Mesenchymal stem cell (in vitro differentiated cells and primary cell): Measurements from ENCODE around the gene TOM1L2.

Experiments used
- DNase-seq: peaks from one replicate; pipeline ENCODE4 v3.0.0-alpha.2; 2013
- H2AFZ ChIP-seq: one replicate; pipeline ENCODE4 v1.6.1; 2013; ENCODE audit warnings: low read depth, mild to moderate bottlenecking, control low read depth, inconsistent platforms, low read length, moderate library complexity
- H2AK5ac ChIP-seq: 2 replicates; pipeline ENCODE4 v1.6.1; 2013; ENCODE audit warnings: low read length, moderate library complexity, mild to moderate bottlenecking, inconsistent platforms; ENCODE audit not compliant: severe bottlenecking
- H2BK120ac ChIP-seq: one replicate; pipeline ENCODE4 v1.6.1; 2013; ENCODE audit warnings: low read depth, mild to moderate bottlenecking, inconsistent platforms, low read length, moderate library complexity
- H2BK12ac ChIP-seq, 2 experiments: one replicate each; pipeline ENCODE4 v1.6.1; 2013; ENCODE audit warnings: inconsistent platforms in 2 of 2, low read length in 2 of 2, mild to moderate bottlenecking in 2 of 2, moderate library complexity in 2 of 2, control low read depth in 1 of 2
- H2BK15ac ChIP-seq: one replicate; pipeline ENCODE4 v1.6.1; 2013; ENCODE audit warnings: mild to moderate bottlenecking, low read depth, inconsistent platforms; ENCODE audit not compliant: poor library complexity, severe bottlenecking
- H2BK5ac ChIP-seq: 2 replicates; pipeline ENCODE4 v1.6.1; 2013; ENCODE audit warnings: low read depth, mild to moderate bottlenecking, low read length, control low read depth, inconsistent platforms; ENCODE audit not compliant: poor library complexity, severe bottlenecking
- H3K14ac ChIP-seq, 2 experiments: one replicate each; pipeline ENCODE4 v1.6.1; 2013; ENCODE audit warnings: inconsistent platforms in 2 of 2, low read length in 2 of 2, control low read depth in 1 of 2, mild to moderate bottlenecking in 1 of 2, moderate library complexity in 1 of 2
- H3K18ac ChIP-seq, 2 experiments: one replicate each; pipeline ENCODE4 v1.6.1; 2013; ENCODE audit warnings: inconsistent platforms in 2 of 2, low read length in 2 of 2, control low read depth in 1 of 2, low read depth in 1 of 2, mild to moderate bottlenecking in 1 of 2
- H3K23ac ChIP-seq, 2 experiments: one replicate each; pipeline ENCODE4 v1.6.1; 2013; ENCODE audit warnings: inconsistent platforms in 2 of 2, low read length in 2 of 2, mild to moderate bottlenecking in 2 of 2, moderate library complexity in 2 of 2, control low read depth in 1 of 2
- H3K27ac ChIP-seq: 2 replicates; pipeline ENCODE4 v1.5.1; 2013; ENCODE audit warnings: mild to moderate bottlenecking, moderate library complexity, low read length, control low read depth, inconsistent platforms; ENCODE audit not compliant: poor library complexity, severe bottlenecking
- H3K27me3 ChIP-seq, 2 experiments: 2 replicates each; pipeline versions ENCODE4 v1.6.1 to v1.7.0; 2013; ENCODE audit warnings: low read length in 2 of 2, mild to moderate bottlenecking in 2 of 2, moderate library complexity in 2 of 2, control low read depth in 1 of 2, inconsistent platforms in 1 of 2; ENCODE audit not compliant: control insufficient read depth in 1 of 2, insufficient read depth in 1 of 2
- H3K36me3 ChIP-seq, 2 experiments: 2 replicates each; pipeline versions ENCODE4 v1.6.1 to v1.7.0; 2013; ENCODE audit warnings: low read length in 2 of 2, control low read depth in 1 of 2, inconsistent platforms in 1 of 2, low read depth in 1 of 2, mild to moderate bottlenecking in 1 of 2; ENCODE audit not compliant: insufficient read depth in 2 of 2, control insufficient read depth in 1 of 2
- H3K4ac ChIP-seq, 2 experiments: one replicate each; pipeline ENCODE4 v1.6.1; 2013; ENCODE audit warnings: inconsistent platforms in 2 of 2, low read length in 2 of 2, mild to moderate bottlenecking in 2 of 2, moderate library complexity in 2 of 2, control low read depth in 1 of 2, low read depth in 1 of 2
- H3K4me1 ChIP-seq: 2 replicates; pipeline ENCODE4 v1.6.1; 2013; ENCODE audit warnings: low read depth, low read length, control low read depth; ENCODE audit not compliant: control insufficient read depth, insufficient read depth
- H3K4me2 ChIP-seq: 2 replicates; pipeline ENCODE4 v1.6.1; 2013; ENCODE audit warnings: low read length, mild to moderate bottlenecking, inconsistent platforms; ENCODE audit not compliant: poor library complexity, severe bottlenecking
- H3K4me3 ChIP-seq, 2 experiments: 2 replicates each; pipeline versions ENCODE4 v1.5.1 to v1.7.0; 2013; ENCODE audit warnings: low read length in 2 of 2, mild to moderate bottlenecking in 2 of 2, control low read depth in 1 of 2, low read depth in 1 of 2; ENCODE audit not compliant: insufficient read depth in 1 of 2
- H3K79me1 ChIP-seq: replicated peaks from 2 replicates; pipeline ENCODE4 v1.6.1; 2013; ENCODE audit warnings: mild to moderate bottlenecking, control low read depth, low read length, inconsistent platforms; ENCODE audit not compliant: poor library complexity, severe bottlenecking
- H3K9ac ChIP-seq: 2 replicates; pipeline ENCODE4 v1.7.0; 2013; ENCODE audit warnings: mild to moderate bottlenecking, low read length, moderate library complexity
- H3K9me3 ChIP-seq: 2 replicates; pipeline ENCODE4 v1.7.0; 2013; ENCODE audit warnings: mild to moderate bottlenecking, low read length; ENCODE audit not compliant: control insufficient read depth
- H4K8ac ChIP-seq: one replicate; pipeline ENCODE4 v1.6.1; 2013; ENCODE audit warnings: inconsistent platforms, mild to moderate bottlenecking, low read length, moderate library complexity
- H4K91ac ChIP-seq: one replicate; pipeline ENCODE4 v1.6.1; 2013; ENCODE audit warnings: mild to moderate bottlenecking, low read length, inconsistent platforms
- whole genome bisulfite sequencing: methylation state at CpG from one replicate; pipeline ENCODE4 v1.1.7; 2013; ENCODE audit warnings: mixed read lengths; 5-methylcytosine and 5-hydroxymethylcytosine counted together

TOM1L2 gene

DNA sequence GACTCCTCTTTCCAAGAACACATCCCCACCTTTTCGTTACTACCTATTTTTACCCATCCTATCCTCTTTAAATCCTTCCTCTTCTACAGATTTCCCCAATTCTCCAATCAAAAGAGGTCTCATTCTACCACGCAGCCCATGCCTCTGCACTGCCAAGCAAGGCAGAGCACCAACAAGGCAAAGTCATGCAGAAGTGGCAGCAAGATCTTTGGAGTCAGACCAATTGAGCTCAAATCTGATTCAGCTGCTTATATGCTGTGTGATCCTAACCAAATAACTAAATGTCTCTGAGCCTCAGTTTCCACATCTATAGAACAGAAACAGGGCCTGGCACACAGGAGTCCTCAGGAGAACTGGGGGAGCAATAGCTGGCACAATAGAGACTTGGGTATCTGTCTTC, 41.0 kb downstream of the TOM1L2 start:
- H3K79me1 ChIP-seq: peaks cover 16% of the 10 kb centered on the region
- H2BK5ac ChIP-seq: no peak overlapping the region
- H3K9ac ChIP-seq: no peak overlapping the region
- H2AK5ac ChIP-seq: no peak overlapping the region
- H3K23ac ChIP-seq: no peak overlapping the region
- H2BK15ac ChIP-seq: no peak overlapping the region
- no peak overlapping the region for H2BK120ac ChIP-seq
- H3K4me2 ChIP-seq: no peak overlapping the region
- peaks cover 18% of the 10 kb centered on the region for H3K4me1 ChIP-seq
- H4K8ac ChIP-seq: no peak overlapping the region
- no peak for DNase-seq
- no peaks in the 10 kb centered on the region for H3K27me3 ChIP-seq
- no peak overlapping the region for H4K91ac ChIP-seq
- no peak overlapping the region for H3K27ac ChIP-seq
- H3K18ac ChIP-seq: no peak overlapping the region
- no peak overlapping the region for H2AFZ ChIP-seq
- WGBS: 83% methylated on average over 2 of the region's 2 CpGs
- peaks cover 0 to 4% of the 10 kb centered on the region in 2 experiments for H3K36me3 ChIP-seq
- no peak overlapping the region for H3K4me3 ChIP-seq
- H3K4ac ChIP-seq: no peak overlapping the region
- no peak overlapping the region for H3K14ac ChIP-seq
- no peaks in the 10 kb centered on the region for H3K9me3 ChIP-seq
- H2BK12ac ChIP-seq: no peak overlapping the region

DNA sequence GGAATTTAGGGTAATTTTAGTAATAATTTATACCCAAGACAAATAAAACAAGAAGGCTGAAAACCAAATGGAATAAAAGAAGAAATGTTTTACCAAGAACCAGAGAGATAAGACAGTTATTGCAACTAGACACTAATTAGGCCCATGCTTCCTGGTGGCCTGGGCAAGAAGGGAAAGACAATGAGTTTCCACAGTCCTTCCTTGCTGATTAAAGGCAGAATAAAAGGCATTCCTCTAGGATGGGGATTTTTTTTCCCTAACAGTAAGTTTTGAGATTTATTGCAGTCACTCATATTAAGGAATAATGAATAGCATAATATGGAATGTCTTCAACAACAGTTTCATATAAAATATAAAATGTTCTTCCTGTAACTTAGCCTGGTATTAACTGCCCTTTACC, 41.5 kb downstream of the TOM1L2 start:
- no peak overlapping the region for H4K91ac ChIP-seq
- peaks cover 19% of the 10 kb centered on the region for H3K79me1 ChIP-seq
- H3K4me2 ChIP-seq: no peak overlapping the region
- H3K9me3 ChIP-seq: no peaks in the 10 kb centered on the region
- no peak overlapping the region for H4K8ac ChIP-seq
- H3K36me3 ChIP-seq: peaks cover 0 to 4% of the 10 kb centered on the region in 2 experiments
- DNase-seq: no peak
- H3K27me3 ChIP-seq: no peaks in the 10 kb centered on the region
- no peak overlapping the region for H2AK5ac ChIP-seq
- H2BK12ac ChIP-seq: no peak overlapping the region
- H3K27ac ChIP-seq: no peak overlapping the region
- peaks cover 13% of the 10 kb centered on the region for H3K4me1 ChIP-seq
- H2BK120ac ChIP-seq: no peak overlapping the region
- no peak overlapping the region for H2BK5ac ChIP-seq
- no peak overlapping the region for H3K18ac ChIP-seq
- no peak overlapping the region for H3K9ac ChIP-seq
- no peak overlapping the region for H3K4me3 ChIP-seq
- no peak overlapping the region for H3K14ac ChIP-seq
- H2BK15ac ChIP-seq: no peak overlapping the region
- no peak overlapping the region for H3K23ac ChIP-seq
- H2AFZ ChIP-seq: no peak overlapping the region
- no peak overlapping the region for H3K4ac ChIP-seq

DNA sequence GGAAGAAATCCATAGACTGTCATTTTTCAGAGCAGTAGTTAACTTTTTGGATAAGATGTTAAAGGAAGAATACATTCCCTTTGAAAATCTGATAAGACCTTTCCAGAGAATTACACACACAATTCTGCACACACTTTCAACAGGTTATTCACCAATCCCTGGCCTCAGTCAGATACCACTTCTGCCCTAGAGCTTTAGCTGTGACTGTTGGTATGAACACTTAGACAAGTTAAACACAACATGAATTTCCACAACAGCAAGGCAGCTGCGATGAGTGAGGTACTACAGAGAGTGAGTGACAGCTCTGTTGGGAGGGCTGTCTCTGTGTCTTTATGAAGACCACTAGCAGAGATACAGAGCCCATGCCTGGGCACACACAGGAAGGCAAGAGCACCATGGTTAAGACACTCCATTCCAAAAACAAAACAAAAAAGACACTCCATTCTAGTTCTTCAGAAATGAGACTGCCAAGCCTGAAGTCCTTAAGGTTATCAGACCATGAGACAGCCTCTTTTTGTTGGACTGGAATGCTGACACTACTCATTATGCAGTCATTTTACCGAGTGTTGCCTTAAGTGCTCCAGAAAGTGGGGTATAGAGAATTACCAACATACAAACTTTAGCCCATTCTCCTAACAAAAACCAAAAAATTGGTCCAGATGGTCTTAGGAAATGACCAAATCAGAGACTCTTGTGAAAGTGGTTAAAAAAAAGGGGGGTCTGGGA, 42.4 kb downstream of the TOM1L2 start:
- no peak overlapping the region for H3K4me3 ChIP-seq
- no peak overlapping the region for H3K14ac ChIP-seq
- no peak overlapping the region for H2BK15ac ChIP-seq
- H4K91ac ChIP-seq: no peak overlapping the region
- no peak overlapping the region for H3K4me2 ChIP-seq
- H2BK5ac ChIP-seq: no peak overlapping the region
- 85% methylated on average over 1 of the region's 2 CpGs for WGBS
- H2AFZ ChIP-seq: no peak overlapping the region
- H3K9ac ChIP-seq: no peak overlapping the region
- H3K23ac ChIP-seq: no peak overlapping the region
- H4K8ac ChIP-seq: no peak overlapping the region
- H2BK12ac ChIP-seq: no peak overlapping the region
- H3K27me3 ChIP-seq: no peaks in the 10 kb centered on the region
- H3K4ac ChIP-seq: no peak overlapping the region
- H3K27ac ChIP-seq: no peak overlapping the region
- peaks cover 21% of the 10 kb centered on the region for H3K79me1 ChIP-seq
- no peak overlapping the region for H3K18ac ChIP-seq
- H3K9me3 ChIP-seq: no peaks in the 10 kb centered on the region
- peaks cover 0 to 4% of the 10 kb centered on the region in 2 experiments for H3K36me3 ChIP-seq
- H3K4me1 ChIP-seq: peaks cover 10% of the 10 kb centered on the region
- no peak overlapping the region for H2BK120ac ChIP-seq
- DNase-seq: no peak
- no peak overlapping the region for H2AK5ac ChIP-seq

DNA sequence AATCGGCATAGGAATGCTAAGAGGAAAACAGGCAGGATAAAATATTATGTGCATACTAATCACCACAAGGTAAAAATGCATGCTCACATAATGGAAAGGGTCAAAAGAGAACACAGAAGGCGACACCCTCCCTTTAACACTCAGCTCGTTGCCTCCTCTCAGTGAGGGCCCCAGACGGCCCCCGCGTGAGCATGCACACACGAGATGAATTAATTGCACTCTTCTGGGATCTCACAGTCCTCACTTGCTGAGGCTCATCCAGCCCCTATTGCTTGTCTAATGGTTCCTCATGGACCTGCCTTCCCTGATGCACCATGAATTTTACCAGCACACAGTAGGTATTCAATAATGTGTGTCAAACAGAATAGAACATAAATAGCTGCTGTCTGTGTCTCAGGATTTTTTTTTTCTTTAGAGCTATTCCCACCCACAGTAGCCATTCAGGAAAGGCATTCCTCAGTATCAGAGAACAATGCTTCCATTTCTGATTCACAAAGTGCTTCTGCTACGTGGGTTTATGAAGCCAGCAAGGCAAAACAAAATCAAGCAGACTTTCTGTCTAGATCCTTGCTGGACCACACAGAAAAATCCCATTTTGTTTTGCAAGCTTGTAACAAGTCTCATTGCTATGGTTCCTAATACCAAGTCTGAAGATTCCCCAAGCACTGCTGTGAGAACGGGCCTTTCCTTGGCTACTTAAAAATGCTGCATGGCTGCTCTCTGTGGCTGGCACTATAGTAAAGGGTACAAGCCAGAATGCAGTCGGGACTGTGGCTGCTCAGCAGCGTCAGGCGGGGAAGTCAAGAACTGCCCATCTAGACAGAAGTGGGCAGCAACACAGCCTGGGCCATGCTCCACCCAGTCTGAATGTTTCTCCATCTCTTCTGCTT, 43.6 kb downstream of the TOM1L2 start:
- Histone ChIP-seq H3K18ac (peak overlapping the region in 1 of 2 experiments; percentile 60), H2BK120ac (no peak overlapping the region), H2BK12ac (peak overlapping the region in 1 of 2 experiments; percentile 3), H3K23ac (no peak overlapping the region), H3K36me3 (peaks cover 0 to 4% of the 10 kb centered on the region in 2 experiments), H2AK5ac (peak overlapping the region; percentile 26), H2BK5ac (no peak overlapping the region), H4K91ac (peak overlapping the region; percentile 19), H3K14ac (peak overlapping the region in 1 of 2 experiments; percentile 2), H3K27ac (no peak overlapping the region), H3K4me2 (no peak overlapping the region), H3K9ac (no peak overlapping the region), H3K4me3 (no peak overlapping the region), H4K8ac (no peak overlapping the region), H3K4ac (peak overlapping the region in 1 of 2 experiments; percentile 24), H2BK15ac (no peak overlapping the region), H3K9me3 (no peaks in the 10 kb centered on the region), H3K27me3 (no peaks in the 10 kb centered on the region), H3K4me1 (peaks cover 12% of the 10 kb centered on the region), H3K79me1 (peaks cover 22% of the 10 kb centered on the region), H2AFZ (no peak overlapping the region)
- 66% methylated on average over 11 of the region's 12 CpGs for WGBS
- no peak for DNase-seq
